H1 (cell line): Measurements from ENCODE around the gene SLC25A30. TPM values are rescaled to one million over a fixed set of nuclear protein-coding genes. Genes with fewer than 3 reads are reported as not detected.

Experiments used
- ASH2L ChIP-seq: fragments of 200-600, 300-600 bp; sonication (generic); IDR thresholded peaks from one replicate; pipeline ENCODE4 v1.7.1; 2017; ENCODE audit warnings: low read length
- ATF2 ChIP-seq: IDR thresholded peaks from 2 replicates; pipeline ENCODE4 v1.6.1; 2012; ENCODE audit warnings: low read length, inconsistent platforms
- CHD1 ChIP-seq: IDR thresholded peaks from 2 replicates; pipeline ENCODE4 v1.6.1; 2012; ENCODE audit warnings: low read depth, low read length, improper control_type of control experiment
- CREB1 ChIP-seq: IDR thresholded peaks from 2 replicates; pipeline ENCODE4 v1.6.1; 2012; ENCODE audit warnings: inconsistent platforms
- EGR1 ChIP-seq: IDR thresholded peaks from 2 replicates; pipeline ENCODE4 v1.6.1; 2011; ENCODE audit warnings: low read depth, low read length, borderline replicate concordance
- EP300 ChIP-seq, 2 experiments: IDR thresholded peaks; 1 replicate in 1 of 2; 2 replicates in 1 of 2; pipeline ENCODE4 v1.6.1; 2011 to 2012; ENCODE audit warnings: low read depth in 2 of 2, low read length in 2 of 2, mild to moderate bottlenecking in 2 of 2, borderline replicate concordance in 1 of 2, inconsistent platforms in 1 of 2, moderate library complexity in 1 of 2
- GABPA ChIP-seq: IDR thresholded peaks from 2 replicates; pipeline ENCODE4 v1.6.1; 2011; ENCODE audit warnings: mild to moderate bottlenecking, low read length, moderate library complexity, borderline replicate concordance; ENCODE audit not compliant: insufficient read depth
- JUND ChIP-seq: IDR thresholded peaks from 2 replicates; pipeline ENCODE4 v1.6.1; 2011; ENCODE audit warnings: mild to moderate bottlenecking, improper control_type of control experiment, low read length
- KDM1A ChIP-seq: fragments of 200-600, 300-600 bp; sonication (generic); IDR thresholded peaks from 2 replicates; pipeline ENCODE4 v1.7.1; 2016; ENCODE audit warnings: mild to moderate bottlenecking, low read length, borderline replicate concordance
- KDM4A ChIP-seq: IDR thresholded peaks from one replicate; pipeline ENCODE4 v1.7.1; 2012; ENCODE audit warnings: low read depth, mild to moderate bottlenecking, moderate library complexity, low read length, inconsistent platforms; ENCODE audit not compliant: severe bottlenecking
- KDM5A ChIP-seq: fragments of 200-600 bp; IDR thresholded peaks from 2 replicates; pipeline ENCODE4 v1.7.1; 2012; ENCODE audit warnings: mild to moderate bottlenecking, low read length, inconsistent platforms, mixed read lengths
- NRF1 ChIP-seq: IDR thresholded peaks from 2 replicates; pipeline ENCODE4 v1.6.1; 2011; ENCODE audit warnings: mild to moderate bottlenecking, low read depth, low read length, improper control_type of control experiment
- PHF8 ChIP-seq: fragments of 200-600 bp; sonication (generic); conservative IDR thresholded peaks from 2 replicates; pipeline ENCODE4 v1.7.1; 2012; ENCODE audit warnings: low read depth, mild to moderate bottlenecking, inconsistent platforms, low read length, moderate library complexity
- POU5F1 ChIP-seq: IDR thresholded peaks from 2 replicates; pipeline ENCODE4 v1.6.1; 2011; ENCODE audit warnings: low read depth, mild to moderate bottlenecking, low read length, moderate library complexity
- RFX5 ChIP-seq: IDR thresholded peaks from 2 replicates; pipeline ENCODE4 v1.6.1; 2011; ENCODE audit warnings: low read depth, low read length, improper control_type of control experiment, borderline replicate concordance
- SIN3A ChIP-seq, 2 experiments: IDR thresholded peaks in 1 of 2; conservative IDR thresholded peaks in 1 of 2; 2 replicates each; pipeline ENCODE4 v1.6.1; 2011 to 2012; ENCODE audit warnings: low read length in 2 of 2, improper control_type of control experiment in 1 of 2, low read depth in 1 of 2, mild to moderate bottlenecking in 1 of 2
- SP1 ChIP-seq: IDR thresholded peaks from 2 replicates; pipeline ENCODE4 v1.6.1; 2011; ENCODE audit warnings: low read depth, low read length
- SP4 ChIP-seq: IDR thresholded peaks from 2 replicates; pipeline ENCODE4 v1.6.1; 2012; ENCODE audit warnings: low read length, inconsistent platforms
- SRF ChIP-seq: IDR thresholded peaks from 2 replicates; pipeline ENCODE4 v1.6.1; 2011; ENCODE audit warnings: mild to moderate bottlenecking, low read depth, low read length, moderate library complexity
- SUZ12 ChIP-seq: fragments of 200-600 bp; sonication (generic); IDR thresholded peaks from 2 replicates; pipeline ENCODE4 v1.6.1; 2012; ENCODE audit warnings: mild to moderate bottlenecking, inconsistent platforms, low read length, moderate library complexity, mixed read lengths
- TBP ChIP-seq: IDR thresholded peaks from 2 replicates; pipeline ENCODE4 v1.6.1; 2011; ENCODE audit warnings: low read depth, low read length, improper control_type of control experiment
- TEAD4 ChIP-seq: IDR thresholded peaks from 2 replicates; pipeline ENCODE4 v1.6.1; 2012; ENCODE audit warnings: low read depth, low read length, inconsistent platforms, mixed read lengths
- YY1 ChIP-seq: IDR thresholded peaks from 2 replicates; pipeline ENCODE4 v1.6.1; 2011; ENCODE audit warnings: low read depth, mild to moderate bottlenecking, low read length
- polyA plus RNA-seq, 7 experiments: library from polyadenylated mRNA; depleted of rRNA in 3 of 7; stranded (reverse) in 5 of 7; unstranded in 2 of 7; fragments of >200 nt in 5 of 7; fragments of 200-250 nt in 2 of 7; gene quantifications; 1 replicate in 5 of 7; 2 replicates in 1 of 7; 4 replicates in 1 of 7; pipeline versions ENCODE4 v1.2.1 to v1.2.3, GENCODE V29; 2011 to 2013; ENCODE audit warnings: missing spikeins in 2 of 7, mixed read lengths in 2 of 7
- total RNA-seq: library from RNA; stranded (reverse); fragmentation: NEBNext Ultra II Directional; extraction: Animal tissue kit (Norgen Biotek cat#: 25700); gene quantifications from 2 replicates; pipeline ENCODE4 v1.2.1, GENCODE V29; 2021

SLC25A30 gene
- total and polyA plus RNA-seq, 2 of the 8 experiments (the other 6 are each of a cell fraction or from before 2014, with no cell fraction given), result 2.1 to 8.7 TPM

- TF ChIP-seq CHD1, result no peak
- peak; percentile 61; the same call in 1 of the 2 replicates for TF ChIP-seq SP1
- TF ChIP-seq JUND, result no peak
- TF ChIP-seq SIN3A (conservative IDR thresholded peaks at IDR 0.05 in 1 of 2, IDR thresholded peaks at IDR 0.05 in 1 of 2; ENCODE audit: low read depth in 1 of 2, low read length in 2 of 2), result peak; percentile 65 to 89; a peak in 3 of 4 replicates
- TF ChIP-seq ATF2, result no peak
- no peak for TF ChIP-seq POU5F1
- TF ChIP-seq YY1, result peak; percentile 22; the same call in 1 of the 2 replicates
- 0 out of 2 replicates have a peak, but pooled peaks have one; percentile 68 for TF ChIP-seq TBP
- TF ChIP-seq CREB1, result peak; percentile 76
- TF ChIP-seq KDM4A, result no peak
- TF ChIP-seq ASH2L, result peak; percentile 92
- TF ChIP-seq EP300 (IDR thresholded peaks at IDR 0.05; ENCODE audit: borderline replicate concordance in 1 of 2, low read depth in 2 of 2, low read length in 2 of 2), result peak in 1 of 2 experiments; percentile 36; a peak in 1 of 3 replicates
- peak; percentile 28; the same call in 1 of the 2 replicates for TF ChIP-seq TEAD4
- TF ChIP-seq PHF8, result peak; percentile 98
- no peak for TF ChIP-seq NRF1
- peak; percentile 46; the same call in 1 of the 2 replicates for TF ChIP-seq SRF
- peak; percentile 66; the same call in 1 of the 2 replicates for TF ChIP-seq EGR1
- TF ChIP-seq GABPA, result peak; percentile 91
- 0 out of 2 replicates have a peak, but pooled peaks have one; percentile 26 for TF ChIP-seq SP4
- no peak for TF ChIP-seq RFX5
- no peak for TF ChIP-seq SUZ12
- 0 out of 2 replicates have a peak, but pooled peaks have one; percentile 20 for TF ChIP-seq KDM5A
- no peak for TF ChIP-seq KDM1A
These were observed 46.7 kb upstream of the SLC25A30 start, which contains the start of gene COG3 (continued) for GRCh38 chr13:45464687-45465453.
